Uterus (tissue), 4 donors: ENCODE measurements around the gene PPARGC1A. TPM values are rescaled to one million over a fixed set of nuclear protein-coding genes. Genes with fewer than 3 reads are reported as not detected.

Experiments
- DNase-seq, 2 donors: peaks; one replicate each; pipeline ENCODE4 v3.0.0-alpha.2; 2019 to 2020
- H3K27ac ChIP-seq, 2 donors: fragments of 200-600 bp; sonication (generic); 1 replicate in 1 of 2; 2 replicates in 1 of 2; pipeline ENCODE4 v1.5.1; 2016 to 2018
- H3K27me3 ChIP-seq, 2 donors: fragments of 200-600 bp; sonication (generic); one replicate each; pipeline ENCODE4 v1.5.1; 2018 to 2019; ENCODE audit warnings: control low read depth in 1 of 2
- H3K36me3 ChIP-seq, 2 donors: fragments of 200-600 bp; sonication (generic); one replicate each; pipeline ENCODE4 v1.5.1; 2019; ENCODE audit warnings: control low read depth in 1 of 2
- H3K4me1 ChIP-seq, 2 donors: fragments of 200-600 bp; sonication (generic); one replicate each; pipeline ENCODE4 v1.5.1; 2018 to 2019; ENCODE audit warnings: control low read depth in 1 of 2
- H3K4me3 ChIP-seq, 2 donors: fragments of 200-600 bp; sonication (generic); 1 replicate in 1 of 2; 2 replicates in 1 of 2; pipeline ENCODE4 v1.5.1; 2018 to 2019; ENCODE audit warnings: mild to moderate bottlenecking in 1 of 2
- H3K9me3 ChIP-seq, 2 donors: fragments of 200-600 bp; sonication (generic); one replicate each; pipeline ENCODE4 v1.5.1; 2019; ENCODE audit warnings: control low read depth in 1 of 2
- POLR2A ChIP-seq, 2 donors: fragments of 450-650 bp; IDR thresholded peaks; one replicate each; pipeline ENCODE4 v1.6.1; 2016; ENCODE audit warnings: antibody characterized with exemption in 2 of 2, mild to moderate bottlenecking in 1 of 2, moderate library complexity in 1 of 2
- intact Hi-C: fragments of 100-400 bp; cut with DNase I; formaldehyde crosslinking; loops from one replicate; pipeline ENCODE4 v1.15.1; 2023; ENCODE audit warnings: low total_unique reads
- total RNA-seq, 4 donors: library from RNA; depleted of rRNA in 3 of 4; stranded (reverse); fragments of >200 nt in 3 of 4; gene quantifications; one replicate each; pipeline versions ENCODE4 v1.1.0 to v1.2.4, GENCODE V29; 2014 to 2023
- TF ChIP-seq, protein P1 (sequence below), 4 experiments: fragments of 200-600 bp in 2 of 4; fragments of 450-650 bp in 2 of 4; sonication (generic) in 2 of 4; IDR thresholded peaks; one replicate each; pipeline ENCODE4 v1.5.1; 2016 to 2019; ENCODE audit warnings: antibody characterized with exemption in 4 of 4, mild to moderate bottlenecking in 2 of 4, moderate library complexity in 1 of 4
- donor health status: DM: yes; HTN: yes; CAD: no.

PPARGC1A gene
- total RNA-seq, 4 donors from 2014 or later: 1.5 to 6.0 (median 3.2) TPM

DNA sequence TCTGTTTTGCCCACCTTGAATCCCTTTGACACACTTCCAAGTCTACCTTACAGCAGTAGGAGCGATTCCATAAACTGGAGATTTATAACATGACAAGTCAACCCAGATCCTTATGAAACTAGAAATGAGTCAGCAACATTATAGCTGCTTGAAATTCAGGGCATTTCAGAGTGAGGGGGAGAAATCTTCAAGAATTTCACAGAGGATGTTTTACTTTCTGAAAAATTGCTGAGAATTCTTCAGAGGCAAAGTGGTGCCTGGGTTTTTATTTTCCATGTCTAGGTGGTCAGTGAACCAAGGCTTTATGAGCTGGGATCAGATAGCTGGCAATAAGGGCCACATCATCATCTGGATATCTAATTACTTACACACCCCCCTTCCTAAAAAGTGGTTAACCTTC, 119.8 kb downstream of the PPARGC1A start:
- no peak for TF ChIP-seq POLR2A (IDR thresholded peaks at IDR 0.05)
- TF ChIP-seq, protein P1, sequence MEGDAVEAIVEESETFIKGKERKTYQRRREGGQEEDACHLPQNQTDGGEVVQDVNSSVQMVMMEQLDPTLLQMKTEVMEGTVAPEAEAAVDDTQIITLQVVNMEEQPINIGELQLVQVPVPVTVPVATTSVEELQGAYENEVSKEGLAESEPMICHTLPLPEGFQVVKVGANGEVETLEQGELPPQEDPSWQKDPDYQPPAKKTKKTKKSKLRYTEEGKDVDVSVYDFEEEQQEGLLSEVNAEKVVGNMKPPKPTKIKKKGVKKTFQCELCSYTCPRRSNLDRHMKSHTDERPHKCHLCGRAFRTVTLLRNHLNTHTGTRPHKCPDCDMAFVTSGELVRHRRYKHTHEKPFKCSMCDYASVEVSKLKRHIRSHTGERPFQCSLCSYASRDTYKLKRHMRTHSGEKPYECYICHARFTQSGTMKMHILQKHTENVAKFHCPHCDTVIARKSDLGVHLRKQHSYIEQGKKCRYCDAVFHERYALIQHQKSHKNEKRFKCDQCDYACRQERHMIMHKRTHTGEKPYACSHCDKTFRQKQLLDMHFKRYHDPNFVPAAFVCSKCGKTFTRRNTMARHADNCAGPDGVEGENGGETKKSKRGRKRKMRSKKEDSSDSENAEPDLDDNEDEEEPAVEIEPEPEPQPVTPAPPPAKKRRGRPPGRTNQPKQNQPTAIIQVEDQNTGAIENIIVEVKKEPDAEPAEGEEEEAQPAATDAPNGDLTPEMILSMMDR (IDR thresholded peaks at IDR 0.05): no peak
- Histone ChIP-seq H3K36me3 (no peaks in the 10 kb centered on the region), H3K9me3 (no peaks in the 10 kb centered on the region), H3K4me1 (no peaks in the 10 kb centered on the region), H3K4me3 (no peak overlapping the region), H3K27ac (no peak overlapping the region), H3K27me3 (no peaks in the 10 kb centered on the region)
- intact Hi-C loops: no loop called here
- no peak for DNase-seq

GRCh38 chr4:23769406-23769805, 120.4 kb downstream of the PPARGC1A start:
- no peak overlapping the region for H3K4me3 ChIP-seq
- H3K4me1 ChIP-seq: no peaks in the 10 kb centered on the region
- H3K9me3 ChIP-seq: no peaks in the 10 kb centered on the region
- H3K27me3 ChIP-seq: no peaks in the 10 kb centered on the region
- TF ChIP-seq POLR2A (IDR thresholded peaks at IDR 0.05): no peak
- TF ChIP-seq, protein P1 (IDR thresholded peaks at IDR 0.05): no peak
- intact Hi-C loops: no loop called here
- no peaks in the 10 kb centered on the region for H3K36me3 ChIP-seq
- DNase-seq: no peak
- no peak overlapping the region for H3K27ac ChIP-seq

- Histone ChIP-seq H3K36me3 (no peaks in the 10 kb centered on the region), H3K4me3 (no peak overlapping the region), H3K27me3 (no peaks in the 10 kb centered on the region), H3K27ac (no peak overlapping the region), H3K9me3 (no peaks in the 10 kb centered on the region), H3K4me1 (no peaks in the 10 kb centered on the region)
- TF ChIP-seq, protein P1 (IDR thresholded peaks at IDR 0.05): no peak
- no peak for TF ChIP-seq POLR2A (IDR thresholded peaks at IDR 0.05)
- DNase-seq: no peak
- intact Hi-C loops: no loop called here
Measured at GRCh38 chr4:23768541-23768940, 121.3 kb downstream of the PPARGC1A start.

GRCh38 chr4:23766344-23766743, 123.5 kb downstream of the PPARGC1A start:
- H3K27me3 ChIP-seq: no peaks in the 10 kb centered on the region
- H3K27ac ChIP-seq: no peak overlapping the region
- H3K4me1 ChIP-seq: no peaks in the 10 kb centered on the region
- intact Hi-C loops: no loop called here
- H3K9me3 ChIP-seq: no peaks in the 10 kb centered on the region
- no peaks in the 10 kb centered on the region for H3K36me3 ChIP-seq
- TF ChIP-seq, protein P1 (IDR thresholded peaks at IDR 0.05): no peak
- no peak for TF ChIP-seq POLR2A (IDR thresholded peaks at IDR 0.05)
- no peak overlapping the region for H3K4me3 ChIP-seq
- DNase-seq: no peak

GRCh38 chr4:23763559-23763958, 126.3 kb downstream of the PPARGC1A start:
- intact Hi-C loops: no loop called here
- no peaks in the 10 kb centered on the region for H3K36me3 ChIP-seq
- no peak overlapping the region for H3K27ac ChIP-seq

More at GRCh38 chr4:23763559-23763958, 126.3 kb downstream of the PPARGC1A start:
- Histone ChIP-seq H3K27me3 (no peaks in the 10 kb centered on the region), H3K9me3 (no peaks in the 10 kb centered on the region), H3K4me3 (no peak overlapping the region), H3K4me1 (no peaks in the 10 kb centered on the region)
- TF ChIP-seq, protein P1 (IDR thresholded peaks at IDR 0.05): no peak
- TF ChIP-seq POLR2A (IDR thresholded peaks at IDR 0.05): no peak
- no peak for DNase-seq
